Neural cell (in vitro differentiated cells): ENCODE results near the gene EFCAB7. TPM values are rescaled to one million over a fixed set of nuclear protein-coding genes. Genes with fewer than 3 reads are reported as not detected.

Experiments
- polyA plus RNA-seq: library from polyadenylated mRNA; depleted of rRNA; stranded (reverse); fragments of >200 nt; gene quantifications from 2 replicates; pipeline ENCODE4 v1.2.3, GENCODE V29; 2014
- small RNA-seq, 3 experiments: library from RNA; depleted of rRNA; stranded (forward); fragments of <200 nt; gene quantifications; one replicate each; pipeline ENCODE3, GENCODE V24; 2012

Gene EFCAB7
- polyA plus RNA-seq, 1 donor from 2014 or later = 72.9 TPM

Small RNA genes lying within 50 kb of the gene (small RNA-seq; reads per million reads assigned to genes)
- 0 reads per million in 3 experiments for gene RF02105
- gene RF02106 = 0 reads per million in 3 experiments
- gene RF02107 = 0 reads per million in 3 experiments
- 0 reads per million in 3 experiments for gene RF02108
- 0 reads per million in 3 experiments for gene RF02109
- 0 reads per million in 3 experiments for gene RF02110
- gene RN7SL488P = 0 reads per million in 3 experiments
- 0 reads per million in 3 experiments for gene RNU7-123P

Other genes starting within 250 kb of the EFCAB7 start
- 0.14 TPM in 1 of 2 replicates, not detected in the other for gene FOXD3, start 201.0 kb upstream of the EFCAB7 start, polyA plus RNA-seq
- 31.3 and 46.8 TPM in 2 replicates for gene ALG6, start 155.9 kb upstream of the EFCAB7 start, polyA plus RNA-seq
- 24.8 and 29.0 TPM in 2 replicates for gene ITGB3BP, start 300 bp upstream of the EFCAB7 start, polyA plus RNA-seq
- gene PGM1, start 69.9 kb downstream of the EFCAB7 start, polyA plus RNA-seq = 2.9 and 3.4 TPM in 2 replicates